OCI-LY3 (cell line): ENCODE measurements around the gene PRXL2B.
A peak's percentile ranks its signal among the peaks of the same experiment; 100 is the strongest.
"Not testable (repeated sequence)": the region's sequence is repeated elsewhere in the genome, so short reads cannot be mapped to it uniquely, and the experiment has no call there.

ENCODE experiments used
- H2AFZ ChIP-seq: fragments of 200-600, 300-600 bp; shearing (Covaris generic); 2 replicates; pipeline ENCODE4 v1.6.0; 2014; ENCODE audit warnings: antibody characterized with exemption, low read depth, low read length
- H3K27ac ChIP-seq: fragments of 200-600, 300-600 bp; sonication (generic); 2 replicates; pipeline ENCODE4 v1.5.1; 2014; ENCODE audit warnings: mild to moderate bottlenecking, low read length, moderate library complexity, mixed read lengths
- H3K27me3 ChIP-seq: fragments of 200-600, 300-600 bp; sonication (generic); 2 replicates; pipeline ENCODE4 v1.6.1; 2014; ENCODE audit warnings: low read depth, low read length, mixed read lengths
- H3K36me3 ChIP-seq: fragments of 200-600, 300-600 bp; sonication (generic); replicated peaks from 2 replicates; pipeline ENCODE3; 2014; ENCODE audit warnings: low read depth, low read length, mixed read lengths
- H3K4me1 ChIP-seq: fragments of 300-600, 200-600 bp; sonication (generic); 2 replicates; pipeline ENCODE4 v1.6.1; 2014; ENCODE audit warnings: low read length, mixed read lengths
- H3K4me2 ChIP-seq: fragments of 200-600, 300-600 bp; sonication (generic); 2 replicates; pipeline ENCODE4 v1.6.1; 2014; ENCODE audit warnings: low read length, mixed read lengths
- H3K4me3 ChIP-seq: fragments of 300-600, 200-600 bp; sonication (generic); 2 replicates; pipeline ENCODE4 v1.5.1; 2014; ENCODE audit warnings: antibody characterized with exemption, mild to moderate bottlenecking, low read length, moderate library complexity
- H3K79me2 ChIP-seq: fragments of 300-600, 200-600 bp; shearing (Covaris generic); 2 replicates; pipeline ENCODE4 v1.6.1; 2014; ENCODE audit warnings: mild to moderate bottlenecking, low read length, mixed read lengths
- H3K9ac ChIP-seq: fragments of 300-600, 200-600 bp; shearing (Covaris generic); 2 replicates; pipeline ENCODE4 v1.6.0; 2014; ENCODE audit warnings: mild to moderate bottlenecking, low read length, moderate library complexity
- H3K9me3 ChIP-seq: fragments of 200-600, 300-600 bp; shearing (Covaris generic); 2 replicates; pipeline ENCODE4 v1.6.1; 2014; ENCODE audit warnings: low read length, mixed read lengths; ENCODE audit not compliant: insufficient read depth
- H4K20me1 ChIP-seq: fragments of 200-600, 300-600 bp; sonication (generic); 2 replicates; pipeline ENCODE4 v1.6.1; 2016; ENCODE audit warnings: low read length, mixed read lengths; ENCODE audit not compliant: insufficient read depth
- CTCF ChIP-seq: fragments of 200-600, 300-600 bp; sonication (generic); IDR thresholded peaks from 2 replicates; pipeline ENCODE4 v1.5.1; 2014; ENCODE audit warnings: antibody characterized with exemption, low read length, low read depth
- EZH2phosphoT487 ChIP-seq: fragments of 200-600 bp; shearing (Covaris generic); IDR thresholded peaks from 2 replicates; pipeline ENCODE4 v1.6.1; 2018; ENCODE audit warnings: antibody characterized with exemption, mixed run types, low read depth

Gene PRXL2B

GRCh38 chr1:2571348-2571747 lies 15.2 kb upstream of the PRXL2B start:
- H3K36me3 ChIP-seq = peaks cover 12% of the 10 kb centered on the region
- H4K20me1 ChIP-seq = no peaks in the 10 kb centered on the region
- H3K27ac ChIP-seq = no peak overlapping the region
- no peak overlapping the region for H3K9ac ChIP-seq
- H3K9me3 ChIP-seq = peaks cover 15% of the 10 kb centered on the region; the same call in 1 of the 2 replicates
- no peak overlapping the region for H2AFZ ChIP-seq
- no peak overlapping the region for H3K4me2 ChIP-seq
- H3K27me3 ChIP-seq = no peaks in the 10 kb centered on the region
- H3K4me1 ChIP-seq = peaks cover 27% of the 10 kb centered on the region
- TF ChIP-seq CTCF (no peak), EZH2phosphoT487 (no peak)
- no peaks in the 10 kb centered on the region for H3K79me2 ChIP-seq
- H3K4me3 ChIP-seq = no peak overlapping the region

GRCh38 chr1:2573250-2573920 lies 13.2 kb upstream of the PRXL2B start:
- Histone ChIP-seq H3K9ac (no peak overlapping the region), H3K4me1 (peaks cover 44% of the 10 kb centered on the region), H3K4me3 (no peak overlapping the region), H3K27me3 (no peaks in the 10 kb centered on the region), H3K79me2 (no peaks in the 10 kb centered on the region), H3K4me2 (no peak overlapping the region), H2AFZ (no peak overlapping the region), H3K27ac (peak overlapping the region; percentile 42; the same call in 1 of the 2 replicates), H4K20me1 (no peaks in the 10 kb centered on the region), H3K9me3 (peaks cover 15% of the 10 kb centered on the region; the same call in 1 of the 2 replicates), H3K36me3 (peaks cover 12% of the 10 kb centered on the region)
- TF ChIP-seq EZH2phosphoT487 = no peak
- no peak for TF ChIP-seq CTCF

- no peak overlapping the region for H3K4me3 ChIP-seq
- no peak overlapping the region for H3K4me2 ChIP-seq
- no peak overlapping the region for H3K27ac ChIP-seq
- H3K27me3 ChIP-seq = no peaks in the 10 kb centered on the region
- H3K36me3 ChIP-seq = peaks cover 12% of the 10 kb centered on the region
- H3K79me2 ChIP-seq = no peaks in the 10 kb centered on the region
- peaks cover 15% of the 10 kb centered on the region; the same call in 1 of the 2 replicates for H3K9me3 ChIP-seq
- no peak overlapping the region for H2AFZ ChIP-seq
- H3K9ac ChIP-seq = no peak overlapping the region
- peaks cover 51% of the 10 kb centered on the region for H3K4me1 ChIP-seq
- no peaks in the 10 kb centered on the region for H4K20me1 ChIP-seq
- TF ChIP-seq EZH2phosphoT487 (no peak), CTCF (no peak)
Measured at GRCh38 chr1:2574350-2574749, 12.2 kb upstream of the PRXL2B start.

GRCh38 chr1:2575801-2576663 lies 10.5 kb upstream of the PRXL2B start:
- no peak overlapping the region for H3K9ac ChIP-seq
- TF ChIP-seq EZH2phosphoT487 (no peak), CTCF (no peak)
- H2AFZ ChIP-seq = no peak overlapping the region

GRCh38 chr1:2577565-2578075 lies 9.0 kb upstream of the PRXL2B start:
- Histone ChIP-seq H3K4me2 (peak overlapping the region; percentile 85), H3K27ac (peak overlapping the region; percentile 86), H3K9me3 (peaks cover 13% of the 10 kb centered on the region; the same call in 1 of the 2 replicates), H3K4me3 (peak overlapping the region; percentile 64), H3K9ac (peak overlapping the region; percentile 78), H3K4me1 (peaks cover 79% of the 10 kb centered on the region)
- not testable (repeated sequence) for H3K36me3 ChIP-seq, H4K20me1 ChIP-seq, H2AFZ ChIP-seq, H3K27me3 ChIP-seq, H3K79me2 ChIP-seq

More at GRCh38 chr1:2575801-2576663, 10.5 kb upstream of the PRXL2B start:
- Histone ChIP-seq H3K36me3 (peaks cover 12% of the 10 kb centered on the region), H3K4me3 (no peak overlapping the region), H4K20me1 (no peaks in the 10 kb centered on the region), H3K27ac (0 out of 2 replicates have a peak overlapping the region, but pooled peaks have one; percentile 11), H3K79me2 (no peaks in the 10 kb centered on the region), H3K27me3 (no peaks in the 10 kb centered on the region), H3K4me2 (peak overlapping the region; percentile 17; the same call in 1 of the 2 replicates), H3K9me3 (peaks cover 15% of the 10 kb centered on the region; the same call in 1 of the 2 replicates), H3K4me1 (peaks cover 65% of the 10 kb centered on the region)
